ENCODE measurements around the gene RPUSD2. TPM values are rescaled to one million over a fixed set of nuclear protein-coding genes. Genes with fewer than 3 reads are reported as not detected.

Gene RPUSD2
- total and polyA plus RNA-seq, 3 donors from 2014 or later = 9.0 to 14.9 (median 12.3) TPM

DNA sequence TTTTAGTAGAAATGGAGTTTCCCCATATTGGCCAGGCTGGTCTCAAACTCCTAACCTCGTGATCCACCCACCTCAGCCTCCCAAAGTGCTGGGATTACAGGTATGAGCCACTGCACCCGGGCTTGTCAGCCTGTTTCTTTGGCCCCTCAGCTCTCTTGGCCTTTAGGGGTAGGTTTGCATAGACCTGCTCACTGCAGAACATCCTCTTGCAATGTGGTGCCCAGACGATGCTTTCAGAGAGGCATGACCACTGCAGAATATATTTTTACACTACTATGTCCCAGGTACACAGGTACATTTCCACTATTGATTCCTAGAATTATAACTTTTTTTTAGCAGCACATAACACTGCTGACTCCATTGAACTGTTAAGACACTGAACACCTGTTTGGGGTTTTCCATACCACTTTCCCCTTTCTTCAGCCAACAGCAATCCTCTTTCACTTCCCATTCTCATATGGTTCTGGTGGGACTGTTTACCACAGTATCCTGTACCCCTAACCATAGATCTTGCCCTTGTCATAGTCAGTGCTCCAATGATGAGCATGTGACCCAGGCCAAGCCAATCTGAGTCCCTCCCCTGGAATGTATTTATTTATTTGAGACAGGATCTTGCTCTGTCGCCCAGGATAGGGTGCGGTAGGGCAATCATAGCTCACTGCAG lies 25.3 kb upstream of the RPUSD2 start:
- intact Hi-C loops (cut with DNase I; ENCODE audit: low total_unique reads) = no loop called here
- no peaks in the 10 kb centered on the region for H3K27me3 ChIP-seq
- 87 to 90% methylated on average over 5 of the region's 5 CpGs for WGBS, 2 donors
- no peaks in the 10 kb centered on the region for H3K9me3 ChIP-seq
- no peaks in the 10 kb centered on the region for H3K36me3 ChIP-seq (ENCODE audit: low read depth, missing control alignments)
- no peaks in the 10 kb centered on the region for H3K4me1 ChIP-seq
- no peak for DNase-seq
- no peak overlapping the region for H3K27ac ChIP-seq
- TF ChIP-seq, protein P1, sequence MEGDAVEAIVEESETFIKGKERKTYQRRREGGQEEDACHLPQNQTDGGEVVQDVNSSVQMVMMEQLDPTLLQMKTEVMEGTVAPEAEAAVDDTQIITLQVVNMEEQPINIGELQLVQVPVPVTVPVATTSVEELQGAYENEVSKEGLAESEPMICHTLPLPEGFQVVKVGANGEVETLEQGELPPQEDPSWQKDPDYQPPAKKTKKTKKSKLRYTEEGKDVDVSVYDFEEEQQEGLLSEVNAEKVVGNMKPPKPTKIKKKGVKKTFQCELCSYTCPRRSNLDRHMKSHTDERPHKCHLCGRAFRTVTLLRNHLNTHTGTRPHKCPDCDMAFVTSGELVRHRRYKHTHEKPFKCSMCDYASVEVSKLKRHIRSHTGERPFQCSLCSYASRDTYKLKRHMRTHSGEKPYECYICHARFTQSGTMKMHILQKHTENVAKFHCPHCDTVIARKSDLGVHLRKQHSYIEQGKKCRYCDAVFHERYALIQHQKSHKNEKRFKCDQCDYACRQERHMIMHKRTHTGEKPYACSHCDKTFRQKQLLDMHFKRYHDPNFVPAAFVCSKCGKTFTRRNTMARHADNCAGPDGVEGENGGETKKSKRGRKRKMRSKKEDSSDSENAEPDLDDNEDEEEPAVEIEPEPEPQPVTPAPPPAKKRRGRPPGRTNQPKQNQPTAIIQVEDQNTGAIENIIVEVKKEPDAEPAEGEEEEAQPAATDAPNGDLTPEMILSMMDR (IDR thresholded peaks at IDR 0.05) = no peak
- no peak for TF ChIP-seq POLR2A (IDR thresholded peaks at IDR 0.05)
- H3K4me3 ChIP-seq = no peak overlapping the region

DNA sequence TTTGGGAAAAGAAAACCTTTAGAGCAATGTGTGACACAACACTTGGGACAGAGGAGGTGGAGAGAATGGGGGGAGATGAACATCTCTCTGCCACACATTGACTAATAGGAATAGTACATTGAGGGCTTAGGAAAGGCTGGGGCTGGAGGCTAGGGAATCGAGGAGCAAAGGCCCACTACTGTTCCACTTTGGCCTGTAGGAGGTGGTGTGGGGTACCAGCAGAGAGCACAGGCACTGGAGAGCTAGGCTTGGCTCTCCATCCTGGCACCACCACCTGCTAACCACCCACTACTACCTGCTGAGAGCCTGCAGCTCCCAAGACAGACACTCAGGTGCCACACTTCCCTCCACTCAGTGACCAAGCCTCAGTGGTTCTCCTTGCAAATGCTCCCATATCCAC lies 23.6 kb upstream of the RPUSD2 start:
- no peaks in the 10 kb centered on the region for H3K9me3 ChIP-seq
- H3K27ac ChIP-seq = no peak overlapping the region
- TF ChIP-seq, protein P1 (IDR thresholded peaks at IDR 0.05) = no peak
- no peak for TF ChIP-seq POLR2A (IDR thresholded peaks at IDR 0.05)
- no peaks in the 10 kb centered on the region for H3K4me1 ChIP-seq
- H3K4me3 ChIP-seq = no peak overlapping the region
- intact Hi-C loops (cut with DNase I; ENCODE audit: low total_unique reads) = no loop called here
- no peaks in the 10 kb centered on the region for H3K36me3 ChIP-seq (ENCODE audit: low read depth, missing control alignments)
- H3K27me3 ChIP-seq = no peaks in the 10 kb centered on the region
- WGBS, 2 donors = 87 to 88% methylated on average over 1 of the region's 1 CpG
- no peak for DNase-seq

DNA sequence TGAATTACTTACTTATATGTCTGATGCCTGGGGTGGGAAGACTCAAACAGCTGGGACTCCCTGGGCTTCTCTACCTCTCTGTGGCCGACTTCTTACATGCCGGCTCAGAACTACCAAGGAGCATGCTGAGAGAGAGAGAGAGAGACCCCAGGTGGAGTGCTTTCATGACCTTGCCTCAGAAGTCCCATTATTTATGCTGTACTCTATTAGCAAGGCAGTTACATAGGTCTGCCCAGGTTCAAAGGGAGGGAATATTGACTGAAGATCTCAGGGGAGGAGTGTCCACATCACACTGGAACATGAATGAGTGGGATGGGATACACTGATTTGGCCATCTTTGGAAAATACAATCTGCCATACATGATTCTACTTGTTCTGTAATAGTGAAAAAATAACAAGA lies 20.5 kb upstream of the RPUSD2 start:
- Histone ChIP-seq H3K4me1 (no peaks in the 10 kb centered on the region), H3K36me3 (ENCODE audit: low read depth, missing control alignments) (no peaks in the 10 kb centered on the region), H3K27me3 (no peaks in the 10 kb centered on the region), H3K4me3 (no peak overlapping the region), H3K27ac (no peak overlapping the region), H3K9me3 (no peaks in the 10 kb centered on the region)
- WGBS, 2 donors = 92 to 96% methylated on average over 2 of the region's 2 CpGs
- intact Hi-C loops (cut with DNase I; ENCODE audit: low total_unique reads) = no loop called here
- no peak for DNase-seq
- TF ChIP-seq POLR2A (IDR thresholded peaks at IDR 0.05) = no peak
- TF ChIP-seq, protein P1 (IDR thresholded peaks at IDR 0.05) = no peak

DNA sequence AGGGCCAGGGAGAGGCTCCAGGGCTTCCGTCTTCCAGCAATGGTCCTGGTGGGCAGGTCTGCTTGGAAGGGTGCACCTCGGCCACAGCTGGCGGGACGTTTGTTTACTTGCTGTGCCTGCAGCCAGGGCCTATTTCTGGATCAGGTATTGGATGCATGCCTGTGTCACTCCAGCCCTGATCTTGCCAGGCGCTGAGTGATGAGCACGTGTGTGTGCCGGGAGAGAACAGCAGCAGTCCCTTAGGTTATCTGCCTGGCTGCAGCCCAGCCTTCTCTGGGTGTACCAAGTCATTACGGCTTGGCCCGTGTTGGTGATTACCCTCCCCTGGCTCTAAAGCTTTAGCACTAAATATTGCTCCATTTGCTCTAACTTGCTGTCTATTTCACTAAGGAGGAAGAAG lies 19.2 kb upstream of the RPUSD2 start:
- no peak overlapping the region for H3K27ac ChIP-seq
- H3K36me3 ChIP-seq (ENCODE audit: low read depth, missing control alignments) = no peaks in the 10 kb centered on the region
- peak; percentile 34 for DNase-seq
- TF ChIP-seq, protein P1 (IDR thresholded peaks at IDR 0.05) = no peak
- TF ChIP-seq POLR2A (IDR thresholded peaks at IDR 0.05) = no peak
- no peak overlapping the region for H3K4me3 ChIP-seq
- intact Hi-C loops (cut with DNase I; ENCODE audit: low total_unique reads) = no loop called here
- whole genome bisulfite sequencing, 2 donors = 45 to 57% methylated on average over 5 to 9 of the region's 9 CpGs
- H3K4me1 ChIP-seq = no peaks in the 10 kb centered on the region
- H3K27me3 ChIP-seq = no peaks in the 10 kb centered on the region
- H3K9me3 ChIP-seq = no peaks in the 10 kb centered on the region
